H9 (cell line): ENCODE data around the gene METTL1. TPM values are rescaled to one million over a fixed set of nuclear protein-coding genes. Genes with fewer than 3 reads are reported as not detected.

Experiments
- DNase-seq: peaks from one replicate; pipeline ENCODE4 v3.0.0-alpha.2; 2017
- H2AFZ ChIP-seq: one replicate; pipeline ENCODE4 v1.6.1; 2013; ENCODE audit warnings: mild to moderate bottlenecking, low read length, control low read depth, moderate library complexity
- H2AK5ac ChIP-seq: 2 replicates; pipeline ENCODE4 v1.6.1; 2013; ENCODE audit warnings: low read length, control low read depth, mixed read lengths; ENCODE audit not compliant: insufficient read length
- H2BK120ac ChIP-seq: one replicate; pipeline ENCODE4 v1.6.1; 2013; ENCODE audit warnings: low read depth, mild to moderate bottlenecking, low read length, control low read depth, inconsistent platforms; ENCODE audit not compliant: poor library complexity, severe bottlenecking
- H2BK12ac ChIP-seq: 2 replicates; pipeline ENCODE4 v1.6.1; 2013; ENCODE audit warnings: low read length, control low read depth, mixed read lengths, low read depth; ENCODE audit not compliant: insufficient read length
- H2BK15ac ChIP-seq: 2 replicates; pipeline ENCODE4 v1.6.1; 2013; ENCODE audit warnings: low read depth, low read length, control low read depth
- H2BK20ac ChIP-seq: one replicate; pipeline ENCODE4 v1.6.1; 2013; ENCODE audit warnings: low read depth, mild to moderate bottlenecking, low read length, control low read depth, inconsistent platforms; ENCODE audit not compliant: poor library complexity, severe bottlenecking
- H2BK5ac ChIP-seq: 2 replicates; pipeline ENCODE4 v1.6.1; 2013; ENCODE audit warnings: low read length, control low read depth, mixed read lengths; ENCODE audit not compliant: insufficient read length
- H3K14ac ChIP-seq: 2 replicates; pipeline ENCODE4 v1.6.1; 2013; ENCODE audit warnings: low read length, control low read depth; ENCODE audit not compliant: insufficient read depth
- H3K18ac ChIP-seq: 2 replicates; pipeline ENCODE4 v1.6.1; 2013; ENCODE audit warnings: low read depth, mild to moderate bottlenecking, mixed read lengths, low read length, control low read depth; ENCODE audit not compliant: insufficient read length
- H3K23ac ChIP-seq: 2 replicates; pipeline ENCODE4 v1.6.1; 2013; ENCODE audit warnings: low read length, control low read depth, mixed read lengths, low read depth; ENCODE audit not compliant: insufficient read length
- H3K23me2 ChIP-seq: 2 replicates; pipeline ENCODE4 v1.6.1; 2013; ENCODE audit warnings: low read depth, mild to moderate bottlenecking, mixed read lengths, low read length, control low read depth; ENCODE audit not compliant: insufficient read length, poor library complexity, severe bottlenecking
- H3K27ac ChIP-seq: 2 replicates; pipeline ENCODE4 v1.5.1; 2013; ENCODE audit warnings: low read length, control low read depth, mixed read lengths, low read depth; ENCODE audit not compliant: insufficient read length
- H3K27me3 ChIP-seq: 2 replicates; pipeline ENCODE4 v1.6.1; 2013; ENCODE audit warnings: low read length, control low read depth, inconsistent platforms; ENCODE audit not compliant: insufficient read depth
- H3K4ac ChIP-seq: 2 replicates; pipeline ENCODE4 v1.6.1; 2013; ENCODE audit warnings: low read depth, mild to moderate bottlenecking, control low read depth, inconsistent platforms, low read length, moderate library complexity
- H3K4me1 ChIP-seq: 2 replicates; pipeline ENCODE4 v1.6.1; 2013; ENCODE audit warnings: low read length, control low read depth, inconsistent platforms; ENCODE audit not compliant: insufficient read depth
- H3K4me2 ChIP-seq: 2 replicates; pipeline ENCODE4 v1.6.1; 2013; ENCODE audit warnings: low read length, control low read depth, mixed read lengths; ENCODE audit not compliant: insufficient read length, insufficient read depth
- H3K56ac ChIP-seq: 2 replicates; pipeline ENCODE4 v1.6.1; 2013; ENCODE audit warnings: low read depth, mild to moderate bottlenecking, mixed read lengths, low read length, control low read depth; ENCODE audit not compliant: insufficient read length
- H3K79me1 ChIP-seq: 2 replicates; pipeline ENCODE4 v1.6.1; 2013; ENCODE audit warnings: low read depth, mild to moderate bottlenecking, moderate library complexity, low read length, control low read depth, inconsistent platforms; ENCODE audit not compliant: insufficient read depth, poor library complexity, severe bottlenecking
- H3K79me2 ChIP-seq: 2 replicates; pipeline ENCODE4 v1.6.1; 2013; ENCODE audit warnings: low read length, control low read depth, inconsistent platforms; ENCODE audit not compliant: insufficient read depth
- H3K9ac ChIP-seq: 2 replicates; pipeline ENCODE4 v1.6.1; 2013; ENCODE audit warnings: low read length, control low read depth, mixed read lengths; ENCODE audit not compliant: insufficient read length; ENCODE audit errors: extremely low read depth
- H3K9me3 ChIP-seq: one replicate; pipeline ENCODE4 v1.6.1; 2013; ENCODE audit warnings: low read depth, low read length, inconsistent platforms; ENCODE audit not compliant: control insufficient read depth
- H3T11ph ChIP-seq: one replicate; pipeline ENCODE4 v1.6.1; 2013; ENCODE audit warnings: mild to moderate bottlenecking, low read length, control low read depth, inconsistent platforms
- H4K20me1 ChIP-seq: one replicate; pipeline ENCODE4 v1.6.1; 2013; ENCODE audit not compliant: control insufficient read depth, insufficient read length, insufficient read depth
- H4K5ac ChIP-seq: 2 replicates; pipeline ENCODE4 v1.6.1; 2013; ENCODE audit warnings: low read depth, mild to moderate bottlenecking, mixed read lengths, low read length, control low read depth; ENCODE audit not compliant: insufficient read length
- H4K8ac ChIP-seq: replicated peaks from 2 replicates; pipeline ENCODE4 v1.6.1; 2013; ENCODE audit warnings: low read length, control low read depth, mixed read lengths, low read depth; ENCODE audit not compliant: insufficient read length
- H4K91ac ChIP-seq: 2 replicates; pipeline ENCODE4 v1.6.1; 2013; ENCODE audit warnings: low read depth, mild to moderate bottlenecking, moderate library complexity, mixed read lengths, low read length, control low read depth; ENCODE audit not compliant: insufficient read length
- H3K27ac Mint-ChIP-seq, 3 experiments: 2 replicates in 2 of 3; 3 replicates in 1 of 3; pipeline ENCODE4 v1.8.0; 2020 to 2021; ENCODE audit warnings: mixed read lengths in 3 of 3, mild to moderate bottlenecking in 1 of 3, moderate library complexity in 1 of 3
- H3K27me3 Mint-ChIP-seq: 2 replicates; pipeline ENCODE4 v1.8.0; 2021; ENCODE audit warnings: low read depth, mild to moderate bottlenecking, moderate library complexity, mixed read lengths
- H3K36me3 Mint-ChIP-seq, 3 experiments: 2 replicates in 2 of 3; 3 replicates in 1 of 3; pipeline ENCODE4 v1.8.0; 2020 to 2021; ENCODE audit warnings: low read depth in 3 of 3, mixed read lengths in 3 of 3; ENCODE audit not compliant: insufficient read depth in 1 of 3
- H3K4me1 Mint-ChIP-seq, 2 experiments: 2 replicates each; pipeline ENCODE4 v1.8.0; 2020; ENCODE audit warnings: mixed read lengths in 2 of 2
- H3K4me3 Mint-ChIP-seq, 2 experiments: 2 replicates in 1 of 2; 3 replicates in 1 of 2; pipeline ENCODE4 v1.8.0; 2020 to 2021; ENCODE audit warnings: mild to moderate bottlenecking in 2 of 2, mixed read lengths in 2 of 2, moderate library complexity in 1 of 2
- H3K9me3 Mint-ChIP-seq, 2 experiments: 2 replicates in 1 of 2; 3 replicates in 1 of 2; pipeline ENCODE4 v1.8.0; 2020; ENCODE audit warnings: mild to moderate bottlenecking in 2 of 2, mixed read lengths in 2 of 2, moderate library complexity in 1 of 2
- WGBS: extraction: QIAGEN DNeasy Blood & Tissue Kit; methylation state at CpG from one replicate; pipeline ENCODE4 v1.1.7; 2013; ENCODE audit warnings: missing lambda C conversion rate, low lambda C conversion rate, mixed read lengths; ENCODE audit not compliant: insufficient read length; ENCODE audit errors: extremely low coverage; 5-methylcytosine and 5-hydroxymethylcytosine counted together
- total RNA-seq: library from RNA; stranded (reverse); gene quantifications from 2 replicates; pipeline ENCODE4 v1.2.1, GENCODE V29; 2021
- TF ChIP-seq, protein P1 (sequence below): fragments of 200-600 bp; sonication (generic); conservative IDR thresholded peaks from 3 replicates; pipeline ENCODE4 v1.8.0; 2021; ENCODE audit warnings: antibody characterized with exemption, mild to moderate bottlenecking

The METTL1 gene
- total RNA-seq, 1 experiment from 2014 or later, result 58.4 TPM

DNA sequence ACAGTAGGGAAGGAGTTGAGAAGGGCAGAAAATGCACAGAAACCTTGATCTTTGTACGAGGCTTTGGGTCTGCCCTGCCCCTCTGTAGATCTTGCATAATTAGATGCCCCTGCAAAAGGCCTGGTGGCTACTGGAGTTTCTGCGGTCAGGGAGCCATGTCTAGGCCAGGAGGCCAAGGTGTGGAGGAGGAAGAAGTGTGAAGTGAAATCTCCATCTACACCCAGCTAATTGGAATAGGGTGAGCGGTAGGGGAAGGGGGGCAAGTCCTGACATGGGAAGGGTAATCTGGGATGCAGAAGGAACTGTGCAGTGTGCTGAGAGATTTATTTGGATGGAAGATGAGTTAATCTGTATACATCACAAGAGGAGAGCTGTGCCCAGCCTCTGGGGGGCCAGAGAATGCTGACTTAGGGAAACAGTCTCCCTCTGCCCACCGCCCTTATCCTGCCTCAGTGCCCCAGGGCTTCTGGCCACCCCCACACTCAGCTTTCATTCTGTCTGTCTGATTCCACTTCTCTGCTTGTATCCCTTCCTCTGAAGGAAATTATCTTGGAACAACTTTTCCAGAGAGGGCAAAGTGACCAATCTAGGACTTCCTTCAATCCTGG lies 10.4 kb downstream of the METTL1 start:
- no peak for DNase-seq
- H3K27ac Mint-ChIP-seq, result no peak overlapping the region
- peaks cover 31% of the 10 kb centered on the region; the same call in 1 of the 2 replicates for H3K27me3 ChIP-seq

More for the DNA sequence above, 10.4 kb downstream of the METTL1 start:
- no peak overlapping the region for H3K56ac ChIP-seq
- no peak overlapping the region for H3K18ac ChIP-seq
- H3K23me2 ChIP-seq, result peaks cover 20% of the 10 kb centered on the region
- no peak overlapping the region for H3K9ac ChIP-seq
- H2AFZ ChIP-seq, result no peak overlapping the region
- no peak overlapping the region for H3K14ac ChIP-seq
- H3K4me1 ChIP-seq, result no peaks in the 10 kb centered on the region
- Mint-ChIP-seq H3K4me1 (peaks cover 22 to 33% of the 10 kb centered on the region in 2 experiments), H3K27me3 (peaks cover 60% of the 10 kb centered on the region), H3K36me3 (peaks cover 0 to 19% (median 6%) of the 10 kb centered on the region in 3 experiments; a peak in 3 of 7 replicates), H3K4me3 (no peak overlapping the region), H3K9me3 (no peaks in the 10 kb centered on the region)
- H3K79me1 ChIP-seq, result no peaks in the 10 kb centered on the region
- no peak overlapping the region for H3K4me2 ChIP-seq
- H2BK20ac ChIP-seq, result no peak overlapping the region
- no CpG with 5 or more reads among the region's 4 CpGs for WGBS
- no peak overlapping the region for H3K27ac ChIP-seq
- no peak overlapping the region for H3K23ac ChIP-seq
- H4K20me1 ChIP-seq, result no peaks in the 10 kb centered on the region
- H4K8ac ChIP-seq, result no peak overlapping the region
- H3K9me3 ChIP-seq, result no peaks in the 10 kb centered on the region
- no peak overlapping the region for H2AK5ac ChIP-seq
- H3T11ph ChIP-seq, result no peak overlapping the region
- H2BK12ac ChIP-seq, result no peak overlapping the region
- H2BK15ac ChIP-seq, result no peak overlapping the region
- no peak overlapping the region for H2BK5ac ChIP-seq
- no peak overlapping the region for H4K91ac ChIP-seq
- no peak overlapping the region for H2BK120ac ChIP-seq
- TF ChIP-seq, protein P1, sequence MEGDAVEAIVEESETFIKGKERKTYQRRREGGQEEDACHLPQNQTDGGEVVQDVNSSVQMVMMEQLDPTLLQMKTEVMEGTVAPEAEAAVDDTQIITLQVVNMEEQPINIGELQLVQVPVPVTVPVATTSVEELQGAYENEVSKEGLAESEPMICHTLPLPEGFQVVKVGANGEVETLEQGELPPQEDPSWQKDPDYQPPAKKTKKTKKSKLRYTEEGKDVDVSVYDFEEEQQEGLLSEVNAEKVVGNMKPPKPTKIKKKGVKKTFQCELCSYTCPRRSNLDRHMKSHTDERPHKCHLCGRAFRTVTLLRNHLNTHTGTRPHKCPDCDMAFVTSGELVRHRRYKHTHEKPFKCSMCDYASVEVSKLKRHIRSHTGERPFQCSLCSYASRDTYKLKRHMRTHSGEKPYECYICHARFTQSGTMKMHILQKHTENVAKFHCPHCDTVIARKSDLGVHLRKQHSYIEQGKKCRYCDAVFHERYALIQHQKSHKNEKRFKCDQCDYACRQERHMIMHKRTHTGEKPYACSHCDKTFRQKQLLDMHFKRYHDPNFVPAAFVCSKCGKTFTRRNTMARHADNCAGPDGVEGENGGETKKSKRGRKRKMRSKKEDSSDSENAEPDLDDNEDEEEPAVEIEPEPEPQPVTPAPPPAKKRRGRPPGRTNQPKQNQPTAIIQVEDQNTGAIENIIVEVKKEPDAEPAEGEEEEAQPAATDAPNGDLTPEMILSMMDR, result no peak
- no peak overlapping the region for H3K4ac ChIP-seq
- no peak overlapping the region for H4K5ac ChIP-seq
- no peaks in the 10 kb centered on the region for H3K79me2 ChIP-seq
